ENCODE measurements around the gene DDX56.

DNA sequence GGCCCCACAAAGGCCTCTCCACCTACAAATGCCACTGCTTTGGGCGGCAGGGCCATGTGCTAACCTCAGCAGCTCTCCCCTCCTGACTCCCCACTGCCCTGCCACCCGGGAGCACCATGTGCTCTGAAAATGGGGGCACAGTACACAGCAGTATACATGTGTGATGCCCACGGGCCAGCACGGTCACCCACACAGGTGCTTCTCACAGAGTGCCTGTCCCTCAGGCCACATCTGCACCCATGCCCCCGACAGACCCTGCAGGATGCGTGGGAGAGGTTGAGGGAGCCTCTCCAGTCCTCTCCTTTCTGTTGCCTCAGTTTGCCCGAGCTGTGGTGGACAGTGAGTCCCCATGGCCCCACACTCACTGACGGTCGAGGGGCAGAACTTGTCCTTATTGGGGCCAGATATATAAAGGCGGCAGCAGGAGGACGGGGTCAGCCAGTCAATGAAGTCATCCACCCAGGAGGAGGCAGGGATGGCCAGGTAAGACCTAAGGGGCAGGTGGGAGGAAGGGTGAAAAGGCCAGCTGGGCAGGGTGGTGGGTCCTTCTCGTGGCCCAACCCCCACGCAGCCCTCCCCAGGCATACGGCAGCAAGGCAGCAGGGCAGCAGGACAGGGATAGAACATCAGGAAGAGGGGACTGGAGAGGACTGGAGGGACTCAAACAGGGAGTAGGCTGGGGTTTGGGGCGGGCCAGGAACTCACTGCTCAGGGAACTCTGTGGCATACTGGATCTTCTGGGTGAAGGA is 52.2 kb downstream of the DDX56 start:
- TF ChIP-seq, protein P1, sequence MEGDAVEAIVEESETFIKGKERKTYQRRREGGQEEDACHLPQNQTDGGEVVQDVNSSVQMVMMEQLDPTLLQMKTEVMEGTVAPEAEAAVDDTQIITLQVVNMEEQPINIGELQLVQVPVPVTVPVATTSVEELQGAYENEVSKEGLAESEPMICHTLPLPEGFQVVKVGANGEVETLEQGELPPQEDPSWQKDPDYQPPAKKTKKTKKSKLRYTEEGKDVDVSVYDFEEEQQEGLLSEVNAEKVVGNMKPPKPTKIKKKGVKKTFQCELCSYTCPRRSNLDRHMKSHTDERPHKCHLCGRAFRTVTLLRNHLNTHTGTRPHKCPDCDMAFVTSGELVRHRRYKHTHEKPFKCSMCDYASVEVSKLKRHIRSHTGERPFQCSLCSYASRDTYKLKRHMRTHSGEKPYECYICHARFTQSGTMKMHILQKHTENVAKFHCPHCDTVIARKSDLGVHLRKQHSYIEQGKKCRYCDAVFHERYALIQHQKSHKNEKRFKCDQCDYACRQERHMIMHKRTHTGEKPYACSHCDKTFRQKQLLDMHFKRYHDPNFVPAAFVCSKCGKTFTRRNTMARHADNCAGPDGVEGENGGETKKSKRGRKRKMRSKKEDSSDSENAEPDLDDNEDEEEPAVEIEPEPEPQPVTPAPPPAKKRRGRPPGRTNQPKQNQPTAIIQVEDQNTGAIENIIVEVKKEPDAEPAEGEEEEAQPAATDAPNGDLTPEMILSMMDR (IDR thresholded peaks at IDR 0.05; ENCODE audit: low read depth, low read length, poor library complexity, severe bottlenecking) = no peak
- no peak for TF ChIP-seq EZH2phosphoT487 (IDR thresholded peaks at IDR 0.05; ENCODE audit: borderline replicate concordance, low read length)
